GM12892 (cell line): ENCODE results near the gene VPS4B.

Experiments
- POLR2A ChIP-seq: IDR thresholded peaks from 2 replicates; pipeline ENCODE4 v1.6.1; 2011; ENCODE audit warnings: low read depth, low read length, control low read depth
- TAF1 ChIP-seq: IDR thresholded peaks from 2 replicates; pipeline ENCODE4 v1.6.1; 2011; ENCODE audit warnings: low read depth, mild to moderate bottlenecking, control low read depth, low read length, borderline replicate concordance

GRCh38 chr18:63422864-63423304 lies 608 bp upstream of the VPS4B start:
- TF ChIP-seq TAF1 (no peak), POLR2A (no peak)
